ENCODE data around the gene IL19. TPM values are rescaled to one million over a fixed set of nuclear protein-coding genes. Genes with fewer than 3 reads are reported as not detected.

Gene IL19
- total RNA-seq, 4 donors from 2014 or later: not detected

GRCh38 chr1:206875752-206876377, 105.3 kb downstream of the IL19 start:
- WGBS, 2 donors: 76% methylated on average over 3 of the region's 3 CpGs
- H3K27ac ChIP-seq: no peak overlapping the region
- H3K4me1 ChIP-seq: no peaks in the 10 kb centered on the region
- peaks cover 0 to 28% (median 3%) of the 10 kb centered on the region in 4 donors for H3K9me3 ChIP-seq
- TF ChIP-seq POLR2A (IDR thresholded peaks at IDR 0.05) (no peak), CTCF (IDR thresholded peaks at IDR 0.05) (no peak), EP300 (IDR thresholded peaks at IDR 0.05) (no peak)
- DNase-seq (ENCODE audit: low spot score in 2 of 2): no peak
- H3K36me3 ChIP-seq: no peaks in the 10 kb centered on the region
- H3K4me3 ChIP-seq: no peak overlapping the region
- no peaks in the 10 kb centered on the region for H3K27me3 ChIP-seq

GRCh38 chr1:206878456-206878855, 107.9 kb downstream of the IL19 start:
- no peak for TF ChIP-seq POLR2A (IDR thresholded peaks at IDR 0.05)
- TF ChIP-seq EP300 (IDR thresholded peaks at IDR 0.05): no peak
- TF ChIP-seq CTCF (IDR thresholded peaks at IDR 0.05): no peak
- peaks cover 0 to 28% (median 3%) of the 10 kb centered on the region in 4 donors for H3K9me3 ChIP-seq
- DNase-seq (ENCODE audit: low spot score in 2 of 2): no peak

GRCh38 chr1:206880314-206880713, 109.7 kb downstream of the IL19 start:
- H3K36me3 ChIP-seq: no peaks in the 10 kb centered on the region
- DNase-seq (ENCODE audit: low spot score in 2 of 2): no peak
- H3K4me3 ChIP-seq: no peak overlapping the region
- 67 to 79% methylated on average over 3 of the region's 3 CpGs for WGBS, 2 donors
- peaks cover 0 to 28% (median 3%) of the 10 kb centered on the region in 4 donors for H3K9me3 ChIP-seq
- no peaks in the 10 kb centered on the region for H3K27me3 ChIP-seq
- H3K4me1 ChIP-seq: no peaks in the 10 kb centered on the region
- no peak for TF ChIP-seq EP300 (IDR thresholded peaks at IDR 0.05)
- no peak for TF ChIP-seq CTCF (IDR thresholded peaks at IDR 0.05)
- TF ChIP-seq POLR2A (IDR thresholded peaks at IDR 0.05): no peak
- H3K27ac ChIP-seq: no peak overlapping the region

More at GRCh38 chr1:206878456-206878855, 107.9 kb downstream of the IL19 start:
- H3K27ac ChIP-seq: no peak overlapping the region
- H3K4me3 ChIP-seq: no peak overlapping the region
- H3K4me1 ChIP-seq: no peaks in the 10 kb centered on the region
- H3K36me3 ChIP-seq: no peaks in the 10 kb centered on the region
- no peaks in the 10 kb centered on the region for H3K27me3 ChIP-seq

GRCh38 chr1:206882555-206882954, 112.0 kb downstream of the IL19 start:
- no peak for TF ChIP-seq EP300 (IDR thresholded peaks at IDR 0.05)
- no peak for TF ChIP-seq POLR2A (IDR thresholded peaks at IDR 0.05)
- TF ChIP-seq CTCF (IDR thresholded peaks at IDR 0.05): no peak
- H3K4me3 ChIP-seq: no peak overlapping the region
- no peaks in the 10 kb centered on the region for H3K4me1 ChIP-seq
- no peak for DNase-seq (ENCODE audit: low spot score in 2 of 2)
- H3K36me3 ChIP-seq: no peaks in the 10 kb centered on the region
- H3K9me3 ChIP-seq: peaks cover 0 to 20% (median 3%) of the 10 kb centered on the region in 4 donors
- WGBS, 2 donors: 74 to 76% methylated on average over 3 of the region's 3 CpGs
- H3K27ac ChIP-seq: no peak overlapping the region
- no peaks in the 10 kb centered on the region for H3K27me3 ChIP-seq

- Histone ChIP-seq H3K27me3 (no peaks in the 10 kb centered on the region), H3K27ac (no peak overlapping the region), H3K36me3 (no peaks in the 10 kb centered on the region), H3K9me3 (peaks cover 0 to 14% (median 3%) of the 10 kb centered on the region in 4 donors), H3K4me3 (no peak overlapping the region), H3K4me1 (no peaks in the 10 kb centered on the region)
- 86 to 97% methylated on average over 1 of the region's 1 CpG for WGBS, 2 donors
- no peak for TF ChIP-seq POLR2A (IDR thresholded peaks at IDR 0.05)
- TF ChIP-seq CTCF (IDR thresholded peaks at IDR 0.05): no peak
- no peak for TF ChIP-seq EP300 (IDR thresholded peaks at IDR 0.05)
- DNase-seq (ENCODE audit: low spot score in 2 of 2): no peak
Observed at GRCh38 chr1:206883160-206883559, 112.6 kb downstream of the IL19 start.
